H54 (cell line): ENCODE data around the gene ARL3.
"Not testable (repeated sequence)": the region's sequence is repeated elsewhere in the genome, so short reads cannot be mapped to it uniquely, and the experiment has no call there.

Experiments used
- DNase-seq: peaks from one replicate; pipeline ENCODE4 v3.0.0; 2011; ENCODE audit warnings: low spot score, mixed read lengths; ENCODE audit not compliant: insufficient read length
- FAIRE-seq: peaks from 3 replicates; lab custom pipeline; 2011; peaks lifted over from hg19 to GRCh38; lab: Jason Lieb, UNC
- POLR2A ChIP-seq: IDR thresholded peaks from 2 replicates; pipeline ENCODE4 v1.6.1; 2011; ENCODE audit warnings: low read depth, mild to moderate bottlenecking, low read length

Gene ARL3

GRCh38 chr10:102704915-102705314 lies 9.3 kb downstream of the ARL3 start:
- no peak for TF ChIP-seq POLR2A
- DNase-seq, result no peak
- FAIRE-seq, result peak; percentile 27

GRCh38 chr10:102702742-102703141 lies 11.5 kb downstream of the ARL3 start:
- FAIRE-seq, result no peak
- TF ChIP-seq POLR2A, result no peak
- DNase-seq, result no peak

GRCh38 chr10:102701796-102702195 lies 12.4 kb downstream of the ARL3 start:
- no peak for FAIRE-seq

GRCh38 chr10:102701272-102701671 lies 12.9 kb downstream of the ARL3 start:
- TF ChIP-seq POLR2A, result no peak
- no peak for DNase-seq
- FAIRE-seq, result no peak

More at GRCh38 chr10:102701796-102702195, 12.4 kb downstream of the ARL3 start:
- no peak for DNase-seq
- TF ChIP-seq POLR2A, result no peak

GRCh38 chr10:102698894-102699293 lies 15.3 kb downstream of the ARL3 start:
- DNase-seq (no peak), FAIRE-seq (no peak)
- no peak for TF ChIP-seq POLR2A

GRCh38 chr10:102696736-102697135 lies 17.5 kb downstream of the ARL3 start:
- no peak for FAIRE-seq
- no peak for TF ChIP-seq POLR2A

GRCh38 chr10:102695401-102695800 lies 18.8 kb downstream of the ARL3 start:
- not testable (repeated sequence) for DNase-seq, FAIRE-seq

More at GRCh38 chr10:102696736-102697135, 17.5 kb downstream of the ARL3 start:
- no peak for DNase-seq

GRCh38 chr10:102691285-102692066 lies 22.7 kb downstream of the ARL3 start:
- FAIRE-seq, result no peak
- DNase-seq, result no peak
- TF ChIP-seq POLR2A, result no peak

GRCh38 chr10:102683736-102684135 lies 30.5 kb downstream of the ARL3 start:
- TF ChIP-seq POLR2A, result no peak
- DNase-seq (no peak), FAIRE-seq (no peak)

- TF ChIP-seq POLR2A, result no peak
- DNase-seq (no peak), FAIRE-seq (no peak)
Observed at GRCh38 chr10:102682981-102683380, 31.2 kb downstream of the ARL3 start.

GRCh38 chr10:102682416-102682815 lies 31.8 kb downstream of the ARL3 start:
- FAIRE-seq (no peak), DNase-seq (no peak)
- TF ChIP-seq POLR2A, result no peak

GRCh38 chr10:102681696-102682095 lies 32.5 kb downstream of the ARL3 start:
- FAIRE-seq, result no peak
- TF ChIP-seq POLR2A, result no peak
- no peak for DNase-seq

- TF ChIP-seq POLR2A, result no peak
- FAIRE-seq (no peak), DNase-seq (no peak)
Observed at GRCh38 chr10:102679596-102679995, 34.6 kb downstream of the ARL3 start.

GRCh38 chr10:102678842-102679289 lies 35.3 kb downstream of the ARL3 start:
- TF ChIP-seq POLR2A, result no peak
- DNase-seq, result peak; percentile 60
- FAIRE-seq, result no peak

- no peak for FAIRE-seq
- DNase-seq, result no peak
- TF ChIP-seq POLR2A, result no peak
Observed at GRCh38 chr10:102678068-102678400, 36.2 kb downstream of the ARL3 start.
